Measurements from ENCODE around the gene LAMA1.

LAMA1 gene

DNA sequence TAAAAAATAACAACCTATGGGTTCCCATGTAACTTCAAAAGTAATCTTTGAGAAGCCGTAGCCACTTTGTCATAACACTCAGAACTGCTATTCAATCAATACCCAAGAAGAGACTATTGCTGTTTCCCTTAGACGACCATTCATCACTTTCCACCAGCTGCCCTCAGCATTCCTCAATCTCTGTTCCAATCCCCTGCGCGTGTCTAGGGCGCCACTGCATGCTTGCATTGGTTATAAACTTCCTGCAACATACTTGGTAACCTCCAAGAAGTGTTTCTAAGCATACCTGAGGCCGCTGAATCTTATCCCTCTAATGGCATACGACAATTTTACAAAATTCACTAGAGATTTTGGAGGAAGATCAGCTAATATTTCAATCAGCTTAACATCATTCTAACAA, 134.2 kb downstream of the LAMA1 start:
- no peak for DNase-seq (ENCODE audit: low read depth in 2 of 2)

DNA sequence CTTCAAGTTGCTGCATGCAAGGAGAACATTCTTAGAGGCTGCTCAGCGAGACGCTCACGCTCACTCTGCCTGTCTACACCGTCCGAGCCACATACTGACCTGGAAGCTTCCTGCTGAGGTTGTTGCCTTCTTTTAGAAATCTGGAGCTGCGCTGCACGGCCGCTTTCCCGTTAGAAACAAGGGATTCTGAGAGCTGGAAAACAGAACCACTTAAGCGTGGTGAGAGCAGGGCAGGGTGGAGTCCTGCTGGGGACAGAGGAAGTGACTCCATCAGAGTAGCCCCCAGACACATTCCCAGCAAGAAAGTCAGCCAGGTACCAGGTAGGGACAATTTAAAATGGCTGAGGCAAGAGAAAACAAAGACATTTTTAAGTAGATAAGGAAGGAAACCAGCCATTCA, 135.2 kb downstream of the LAMA1 start:
- DNase-seq (ENCODE audit: low read depth in 2 of 2) = no peak

DNA sequence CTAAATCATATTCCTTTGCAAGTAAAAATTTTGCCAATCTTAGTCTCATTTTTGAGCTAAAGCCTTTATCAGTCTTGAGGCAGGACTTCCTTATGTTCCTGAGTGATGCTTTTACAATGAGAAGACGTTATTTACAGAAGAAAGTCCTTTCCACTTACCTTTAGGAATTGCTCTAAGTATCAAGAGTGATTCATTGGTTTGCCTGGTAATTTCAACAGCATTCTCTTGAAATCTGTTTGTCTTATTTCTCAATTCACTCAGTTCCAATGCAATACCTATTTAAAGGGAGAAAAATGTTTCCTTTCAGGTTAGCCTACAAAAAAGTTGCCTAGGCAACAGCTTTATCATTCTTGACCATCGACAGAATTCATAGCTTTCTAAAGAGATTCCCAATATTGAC, 137.2 kb downstream of the LAMA1 start:
- DNase-seq (ENCODE audit: low read depth in 2 of 2) = no peak

DNA sequence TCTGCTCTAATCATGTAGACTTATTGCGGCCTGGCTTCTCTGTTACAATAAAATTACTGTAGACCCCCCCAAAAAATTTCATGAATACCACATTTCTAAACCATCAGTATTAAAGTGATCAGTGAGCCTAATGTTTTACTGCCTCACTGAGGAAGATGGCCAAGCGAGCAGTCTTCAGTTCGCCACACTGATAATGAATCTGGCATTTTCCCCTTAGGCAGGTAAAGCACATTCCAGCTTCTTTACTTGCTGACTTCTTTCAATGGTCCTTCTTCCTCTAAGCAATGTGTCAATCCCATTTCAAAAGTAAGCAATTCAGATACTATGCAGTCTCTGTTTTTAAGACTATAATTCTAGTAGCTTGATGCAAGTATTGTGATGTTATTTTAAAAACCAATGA, 137.6 kb downstream of the LAMA1 start:
- DNase-seq (ENCODE audit: low read depth in 2 of 2) = no peak

DNA sequence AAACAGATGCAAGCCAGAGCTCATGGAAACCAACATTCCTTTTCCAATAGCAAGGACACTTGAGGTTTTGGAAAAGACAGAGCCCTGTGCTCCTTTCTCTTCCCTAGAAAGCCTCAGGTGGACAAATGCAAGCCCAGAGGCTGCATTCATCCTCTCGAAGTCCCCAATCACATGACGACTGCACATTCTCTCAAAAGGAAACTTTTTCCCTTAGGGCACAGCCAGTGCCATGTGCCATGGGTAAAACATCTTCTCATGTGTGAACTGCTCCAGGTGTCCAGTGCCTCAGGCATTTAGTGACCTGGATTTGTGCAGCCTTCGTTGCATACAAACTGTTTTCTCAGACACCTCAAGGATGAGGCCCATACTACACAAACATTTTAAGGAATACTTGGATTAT, 140.7 kb downstream of the LAMA1 start:
- no peak for DNase-seq (ENCODE audit: low read depth in 2 of 2)

DNA sequence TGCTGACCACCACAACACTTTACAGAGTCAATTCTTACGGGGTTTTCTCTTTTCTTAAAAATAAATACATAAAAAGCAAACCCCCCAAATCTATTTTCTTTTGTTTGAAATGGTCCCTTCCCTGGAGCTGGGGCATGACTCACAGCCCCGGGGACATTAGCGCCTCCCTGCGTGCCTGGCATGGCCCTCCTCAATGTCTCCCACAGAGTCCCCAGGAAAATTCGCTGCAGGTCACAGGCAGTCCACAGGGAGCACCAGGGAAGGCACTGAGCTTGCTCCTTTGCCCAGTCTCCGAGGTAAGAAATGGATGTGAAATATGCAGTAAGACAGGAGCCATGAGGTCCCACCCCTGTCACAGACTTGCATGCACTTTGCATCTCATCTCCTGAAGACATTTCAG, 142.5 kb downstream of the LAMA1 start:
- DNase-seq (ENCODE audit: low read depth in 2 of 2) = no peak

DNA sequence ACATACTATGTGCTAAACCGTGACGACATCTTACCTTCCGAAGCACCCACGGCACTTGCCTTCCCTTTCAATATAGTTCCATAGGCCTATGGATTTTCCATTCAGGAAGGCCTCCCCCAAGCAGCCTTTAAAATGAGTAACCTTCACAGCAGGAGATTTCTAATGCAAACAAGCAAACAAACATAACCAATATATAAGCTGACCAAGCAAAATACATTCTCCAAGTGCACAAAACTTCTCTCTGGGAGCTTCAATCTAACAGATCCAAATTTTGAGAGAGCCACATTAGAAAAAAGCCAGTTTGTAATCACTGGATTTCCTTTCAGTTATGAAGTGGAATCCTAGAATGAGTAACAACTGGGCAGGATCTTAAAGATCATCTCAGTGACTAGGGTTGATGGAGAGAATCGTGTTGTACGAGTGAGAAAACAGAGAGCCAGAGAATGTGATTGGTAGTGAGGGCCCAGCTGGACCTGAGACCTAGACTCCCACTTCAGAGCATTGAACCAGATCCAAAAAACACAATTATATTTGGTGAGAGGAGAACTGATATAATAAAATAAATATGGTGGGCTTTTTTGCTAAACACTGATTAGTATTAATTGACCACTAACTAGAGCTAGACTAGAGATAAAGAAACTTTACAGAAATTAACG, 145.6 kb downstream of the LAMA1 start:
- DNase-seq (ENCODE audit: low read depth in 2 of 2) = no peak

DNA sequence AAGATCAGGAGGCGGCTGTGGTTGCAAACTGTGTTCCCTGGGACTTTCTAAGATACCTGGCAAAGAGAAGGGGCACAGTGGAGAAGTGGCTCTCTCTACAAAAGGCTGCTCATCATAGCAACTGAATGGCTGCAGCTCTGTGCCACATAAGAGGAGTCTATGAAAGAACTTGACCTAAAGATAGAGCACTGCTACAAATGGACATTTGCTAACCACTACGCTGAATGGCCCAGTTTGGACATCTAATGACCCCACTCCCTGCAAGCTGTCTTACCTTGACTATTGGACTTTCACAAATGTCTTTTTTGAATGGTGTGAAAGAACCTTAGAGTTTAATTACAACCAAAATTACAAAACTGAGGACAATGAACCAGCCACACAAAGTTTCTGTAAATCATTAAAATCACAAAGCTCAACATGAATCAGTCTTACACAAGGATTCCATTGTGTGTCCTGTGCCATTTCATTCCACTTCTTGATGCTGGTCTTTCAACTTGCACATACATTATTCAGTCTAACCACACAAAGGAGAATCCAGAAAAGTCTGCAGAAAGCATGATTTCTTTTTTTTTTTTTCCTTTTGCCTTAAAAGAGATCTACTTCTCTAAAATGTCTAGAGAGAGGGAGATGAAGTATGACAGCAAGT, 154.0 kb downstream of the LAMA1 start:
- no peak for DNase-seq (ENCODE audit: low read depth in 2 of 2)

DNA sequence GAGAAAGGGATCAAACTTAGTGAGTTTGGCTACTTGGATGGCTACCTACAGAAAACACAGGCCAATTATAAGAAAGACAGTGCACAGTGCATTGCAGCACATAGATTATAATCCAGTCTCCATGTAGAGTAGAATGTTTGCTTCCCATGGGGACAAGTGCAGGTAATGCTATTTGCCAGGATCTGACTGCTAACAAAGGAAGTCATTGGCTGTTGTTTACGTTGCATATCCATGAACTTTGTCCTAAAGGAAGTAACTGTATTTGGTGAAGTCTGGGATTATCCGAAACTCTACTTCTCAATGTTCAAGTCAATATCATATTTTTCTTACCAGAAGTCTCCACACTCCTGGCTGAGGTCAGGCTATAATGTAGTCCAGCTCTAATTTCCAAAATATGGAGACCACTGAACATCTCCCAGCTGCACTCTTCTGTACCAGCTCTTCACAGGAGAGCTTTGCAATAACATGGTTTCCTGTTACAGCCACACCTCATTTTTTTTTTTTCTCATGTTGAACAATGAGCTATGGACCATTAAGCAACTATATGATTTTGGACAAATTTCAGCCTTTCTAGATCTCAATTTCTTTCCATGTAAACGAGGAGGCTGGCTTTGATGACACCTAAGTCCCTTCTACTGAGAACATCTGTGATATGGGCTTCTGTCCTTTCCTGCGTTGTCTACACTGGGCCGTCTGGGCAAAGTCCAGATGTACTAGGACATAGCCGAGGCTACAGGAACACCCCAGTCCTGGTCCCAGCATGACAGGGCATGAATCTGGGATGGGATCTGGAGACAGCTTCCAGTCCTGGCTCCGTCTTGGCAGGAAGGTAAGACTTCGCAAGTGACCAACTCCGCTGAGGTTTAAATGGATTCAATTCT, 154.8 kb downstream of the LAMA1 start:
- DNase-seq (ENCODE audit: low read depth in 2 of 2) = no peak

DNA sequence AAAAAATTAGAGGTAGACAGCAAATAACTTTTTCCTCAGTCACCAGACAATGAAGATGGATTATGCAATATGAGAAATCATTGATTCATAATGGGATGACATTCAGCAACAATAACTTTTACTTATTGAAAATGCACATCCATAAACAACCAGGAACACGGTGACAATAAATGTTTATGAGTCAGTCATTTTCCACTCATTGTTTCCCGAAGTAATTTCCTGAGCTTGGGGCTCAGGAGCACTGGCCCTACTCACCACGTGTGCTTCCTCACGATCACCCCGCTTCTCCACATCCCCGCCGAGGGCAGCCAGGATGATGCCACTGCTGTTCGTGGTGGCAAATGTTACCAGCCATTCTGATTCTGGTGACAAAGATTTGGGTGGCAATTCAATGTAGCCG, 156.3 kb downstream of the LAMA1 start:
- DNase-seq (ENCODE audit: low read depth in 2 of 2) = no peak

DNA sequence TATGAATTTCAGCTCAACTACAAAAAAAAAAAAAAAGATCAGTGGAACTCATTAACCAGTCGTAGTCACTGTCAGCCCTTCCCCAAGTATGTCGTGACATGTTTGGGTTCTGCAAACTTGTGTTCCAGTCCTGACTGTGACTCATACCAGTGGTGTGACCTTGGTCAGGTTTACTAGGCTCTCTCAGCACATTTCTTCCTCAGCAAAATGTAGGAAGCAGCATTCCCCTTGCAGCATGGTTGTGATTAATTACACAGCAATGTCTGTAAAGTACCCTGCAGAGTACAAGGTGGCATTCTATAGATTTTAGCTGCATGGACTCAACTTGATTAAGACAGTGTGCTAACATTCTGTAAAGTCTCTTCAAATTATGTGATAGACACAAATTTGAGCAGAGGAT, 156.9 kb downstream of the LAMA1 start:
- no peak for DNase-seq (ENCODE audit: low read depth in 2 of 2)

DNA sequence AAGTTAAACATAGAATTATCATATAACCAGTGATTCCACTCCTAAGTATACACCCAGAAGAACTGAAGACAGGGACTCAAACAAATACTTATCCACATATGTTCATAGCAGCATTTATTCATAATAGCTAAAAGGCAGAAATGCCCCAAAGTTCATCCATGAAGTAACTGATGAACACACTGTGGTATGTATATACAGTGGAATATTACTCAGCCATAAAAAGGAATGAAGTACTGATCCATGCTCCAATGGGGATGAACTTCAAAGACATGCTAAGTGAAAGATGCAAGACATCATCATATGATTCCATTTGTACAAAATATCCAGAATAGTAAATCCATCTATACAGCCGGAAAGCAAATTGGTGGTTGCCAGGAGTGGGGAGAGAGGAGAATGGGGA, 157.5 kb downstream of the LAMA1 start:
- DNase-seq (ENCODE audit: low read depth in 2 of 2) = no peak

DNA sequence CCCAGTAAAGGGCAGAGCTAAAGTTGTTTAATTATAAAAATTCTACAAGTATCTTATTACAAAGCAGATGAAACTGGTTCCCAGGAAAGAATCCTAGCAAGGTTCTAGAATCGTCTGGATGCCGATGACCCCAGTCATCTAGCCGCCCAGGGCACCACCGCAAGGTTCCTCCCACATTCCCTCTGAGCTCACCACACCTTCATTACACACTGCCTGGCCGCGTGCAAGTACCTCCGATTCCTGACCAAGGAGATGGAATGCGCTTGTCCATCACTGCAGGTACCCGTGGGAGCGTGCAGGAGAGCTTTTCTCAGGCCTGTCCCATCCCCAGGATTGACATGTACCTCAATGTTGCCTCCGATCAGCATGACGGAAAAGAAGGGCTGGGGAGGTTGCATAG, 158.5 kb downstream of the LAMA1 start:
- DNase-seq (ENCODE audit: low read depth in 2 of 2) = no peak

DNA sequence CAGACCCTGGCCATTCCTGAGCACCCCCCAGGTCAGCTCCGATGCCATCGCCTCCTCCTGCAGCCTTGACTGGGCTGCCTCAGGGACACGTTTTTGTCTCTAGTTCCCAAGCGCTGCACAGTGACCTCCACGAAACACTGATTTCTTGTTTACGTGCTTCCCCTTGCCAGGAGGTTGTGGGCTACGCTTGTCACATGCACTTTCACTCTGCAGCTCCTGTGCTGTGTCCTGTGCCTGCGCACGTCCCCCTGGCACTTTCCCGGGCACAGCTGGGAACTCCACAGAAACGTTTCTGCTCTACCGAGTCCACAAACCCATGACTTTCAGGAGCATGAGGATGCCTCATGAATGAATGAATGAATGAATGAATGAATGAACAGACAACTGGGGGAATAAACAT, 160.6 kb downstream of the LAMA1 start:
- no peak for DNase-seq (ENCODE audit: low read depth in 2 of 2)

DNA sequence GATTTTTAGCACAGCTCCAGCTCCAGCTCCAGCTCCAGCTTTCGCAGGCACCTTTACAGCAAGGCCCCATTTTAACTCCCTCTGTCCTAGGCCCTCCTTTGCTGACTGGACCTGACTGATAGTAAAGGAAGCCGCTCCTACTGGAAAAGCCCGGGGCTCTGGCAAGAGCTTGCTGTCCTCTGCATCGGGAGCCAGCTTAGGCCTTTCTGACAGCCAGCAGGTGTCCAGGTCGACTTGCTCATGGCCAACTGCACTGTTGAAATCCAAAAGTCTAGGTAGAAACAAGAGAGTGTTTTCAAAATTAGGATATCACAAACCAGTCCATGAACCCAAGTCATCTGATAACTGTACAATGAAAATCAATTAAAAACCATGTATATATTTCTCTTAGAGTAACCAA, 161.1 kb downstream of the LAMA1 start:
- DNase-seq (ENCODE audit: low read depth in 2 of 2) = no peak

DNA sequence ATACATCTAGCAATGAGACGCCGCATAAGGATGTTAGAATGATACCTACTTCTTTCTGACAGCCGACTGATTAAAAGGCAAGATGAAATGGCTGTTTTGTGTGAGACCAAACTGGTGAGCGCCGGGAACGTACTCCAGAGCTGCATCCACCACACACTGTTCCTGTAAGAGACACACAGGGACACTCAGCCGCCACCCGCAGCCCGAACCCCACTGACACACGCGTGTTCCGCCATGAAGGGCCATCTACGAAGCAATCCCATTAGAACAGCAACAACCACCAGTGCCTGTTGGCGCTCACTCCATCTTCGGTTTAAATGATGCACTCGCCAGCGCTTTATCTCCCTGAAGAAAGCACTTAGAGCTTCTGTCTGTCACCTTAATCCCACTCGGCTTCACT, 162.3 kb downstream of the LAMA1 start:
- no peak for DNase-seq (ENCODE audit: low read depth in 2 of 2)

DNA sequence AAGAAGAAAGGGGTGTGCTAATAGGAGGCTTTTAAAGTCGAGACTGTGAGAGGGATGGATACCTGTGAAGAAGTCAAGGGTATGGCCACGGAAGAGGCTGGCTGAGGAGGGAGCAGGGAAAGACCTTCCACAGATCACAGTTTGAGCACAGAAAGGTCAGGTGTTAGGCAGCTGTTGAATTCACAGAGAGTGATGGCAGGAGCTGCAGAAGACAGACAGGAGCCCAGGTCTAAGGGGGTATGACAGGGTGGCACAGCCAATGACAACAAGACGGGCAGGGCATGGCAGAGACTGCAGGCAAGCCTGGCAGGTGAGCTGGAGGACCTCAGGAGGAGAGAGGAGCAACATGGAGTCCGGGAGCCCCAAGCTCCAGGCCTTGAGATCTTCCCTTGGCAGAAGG, 163.1 kb downstream of the LAMA1 start:
- no peak for DNase-seq (ENCODE audit: low read depth in 2 of 2)

DNA sequence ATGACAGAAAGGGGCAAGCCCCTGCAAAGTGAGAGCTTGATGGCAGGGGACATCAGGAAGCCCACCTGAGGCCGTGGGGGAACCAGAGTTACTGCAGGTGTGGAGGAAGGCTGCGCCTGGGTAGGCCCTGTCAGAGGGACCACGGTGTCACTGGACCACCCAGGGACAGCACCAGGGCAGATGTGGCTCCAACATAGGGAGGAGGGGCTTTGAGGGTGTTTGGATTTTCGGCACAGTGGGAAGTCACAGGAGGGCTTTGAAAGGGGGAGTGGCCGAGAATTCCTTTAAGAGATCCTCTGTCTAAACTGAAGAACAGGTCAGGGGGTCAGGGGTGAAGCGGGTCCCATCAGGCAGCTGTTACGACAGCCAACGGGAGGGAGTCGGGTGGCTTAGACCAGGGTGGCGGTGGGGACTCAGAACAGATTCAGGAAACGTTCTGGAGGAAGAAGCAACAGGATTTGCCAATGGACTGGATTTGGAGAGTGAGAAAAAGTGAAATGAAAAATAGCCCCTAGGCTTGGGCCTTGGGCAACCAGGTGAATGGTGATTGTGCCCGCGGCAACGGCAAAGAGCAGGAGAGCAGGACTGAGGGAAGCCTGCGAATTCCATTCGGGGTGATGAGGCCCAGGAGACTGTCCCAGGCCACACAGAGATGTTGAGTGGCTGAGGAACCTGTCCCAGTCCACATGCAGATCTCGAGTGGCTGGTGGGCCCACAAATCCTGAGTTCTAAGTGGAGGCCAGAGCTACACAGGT, 166.1 kb downstream of the LAMA1 start:
- no peak for DNase-seq (ENCODE audit: low read depth in 2 of 2)

DNA sequence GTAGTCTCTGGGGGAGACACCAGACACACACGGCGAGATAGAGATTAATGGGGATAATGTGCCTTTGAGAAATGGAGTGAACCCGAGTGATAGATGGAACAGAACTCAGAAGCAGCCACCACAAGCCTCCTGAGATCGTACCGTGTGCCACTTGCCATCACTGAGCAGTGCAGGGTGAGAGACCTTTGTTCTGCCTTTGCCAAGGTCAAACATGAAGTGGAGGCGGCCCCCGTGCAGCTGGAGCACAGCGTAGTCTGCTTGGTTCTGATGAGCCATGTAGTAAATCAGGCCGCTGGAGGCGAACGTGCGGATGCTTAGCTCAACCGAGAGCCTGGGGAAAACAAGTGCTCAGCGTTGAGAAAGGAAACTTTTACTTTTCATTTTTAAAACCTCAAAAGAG, 167.0 kb downstream of the LAMA1 start:
- DNase-seq (ENCODE audit: low read depth in 2 of 2) = no peak

DNA sequence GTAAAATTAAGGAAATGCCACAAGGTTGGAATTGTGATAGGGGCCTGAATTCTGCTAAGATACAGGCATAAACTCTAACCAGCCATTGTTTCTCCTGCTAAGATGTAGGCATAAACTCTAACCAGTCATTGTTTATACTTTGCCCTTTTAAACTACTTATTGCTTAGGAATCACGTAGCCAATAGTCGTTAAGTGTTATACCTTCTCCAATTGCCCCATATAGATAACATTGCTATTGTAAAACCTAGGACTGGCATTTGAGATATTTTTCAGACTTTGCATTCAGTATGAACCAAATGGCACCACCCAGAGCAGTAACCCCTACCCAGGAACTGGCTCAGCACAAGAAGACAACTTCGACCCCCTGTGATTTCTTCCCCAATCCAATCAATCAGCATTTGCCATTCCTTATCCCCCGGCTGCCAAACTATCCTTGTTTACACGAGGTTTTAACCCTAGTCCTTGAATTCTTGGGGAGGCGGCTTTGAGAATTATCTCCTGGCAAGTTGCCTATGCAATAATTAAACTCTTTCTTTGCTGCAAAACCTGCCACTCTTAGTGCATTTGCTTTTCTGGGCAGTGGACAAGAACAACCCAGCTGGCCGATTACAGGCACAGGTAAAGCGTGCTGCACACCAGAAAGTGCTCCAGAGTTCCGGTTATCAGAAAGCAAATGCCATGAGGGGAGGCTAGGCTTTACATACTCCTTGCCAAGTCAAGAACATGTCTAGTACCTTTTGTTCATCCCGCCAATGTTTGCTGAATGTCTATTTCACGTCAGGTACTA, 167.6 kb downstream of the LAMA1 start:
- DNase-seq (ENCODE audit: low read depth in 2 of 2) = no peak

DNA sequence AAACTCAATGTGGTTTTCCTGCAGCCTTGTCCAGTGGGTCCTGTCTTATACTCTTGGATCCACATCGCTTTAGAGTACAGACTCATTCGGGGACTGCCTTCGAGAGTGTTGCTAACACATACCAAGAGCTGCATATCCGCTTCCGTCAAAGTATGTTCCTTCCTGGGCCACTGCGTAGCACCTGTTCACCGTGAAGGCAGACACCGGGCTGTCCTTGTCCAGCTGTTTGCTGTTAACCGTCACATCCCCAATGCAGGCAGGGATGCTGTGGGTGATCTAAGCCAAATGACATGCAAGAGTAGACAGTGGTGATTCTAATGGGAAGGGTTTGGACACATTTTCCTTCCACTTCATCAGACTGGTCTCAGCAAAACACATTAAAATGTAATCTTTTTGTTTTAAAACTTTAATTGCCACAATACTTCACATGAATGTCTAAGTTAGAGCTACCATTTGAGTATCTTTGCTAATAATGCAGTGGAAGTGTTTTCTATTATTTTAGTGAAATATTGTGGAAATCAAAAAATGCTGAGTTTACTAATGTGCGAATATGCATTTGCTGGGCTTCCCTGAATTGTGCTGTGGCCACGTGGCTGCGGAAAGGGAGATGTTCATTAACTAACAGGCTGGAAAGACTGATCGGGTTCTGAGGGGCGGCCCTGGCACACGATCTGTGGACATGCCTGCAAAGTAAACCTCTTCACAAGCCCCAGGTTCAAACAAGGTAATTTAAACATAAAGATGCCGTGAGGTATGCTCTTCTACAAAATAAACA, 169.1 kb downstream of the LAMA1 start:
- no peak for DNase-seq (ENCODE audit: low read depth in 2 of 2)

Data from stimulated activated CD4-positive, alpha-beta T cell treated with anti-CD3 and anti-CD28 coated beads, Interleukin-1b, Interleukin-23, amount 100 ng/mL, for 4 hours (primary cell).